A549 treated with CpdA at 1 μM for 4 hours (cell line): ENCODE measurements around the gene PLPP3. TPM values are rescaled to one million over a fixed set of nuclear protein-coding genes. Genes with fewer than 3 reads are reported as not detected.

ENCODE experiments used
- total RNA-seq: library from RNA; stranded (reverse); fragments of 200-300 nt; extraction: Qiagen RNA extraction; gene quantifications from 5 replicates; pipeline ENCODE4 v1.2.3, GENCODE V29; 2022; ENCODE audit warnings: low read depth

Gene PLPP3
- 26.6 to 34.8 TPM (median 30.1 TPM) in 5 replicates for total RNA-seq

GRCh38 chr1:56578963-56579875 is at the start of gene PLPP3:
PLPP3 (minus strand) TSS chr1:56579563; CDS start chr1:56579016, 547 bp downstream.

Other genes with a start within 250 kb of the PLPP3 start
- gene PRKAA2, start 65.8 kb upstream of the PLPP3 start, total RNA-seq, result 2.3 to 2.9 TPM (median 2.6 TPM) in 5 replicates
- not detected in 5 replicates for gene FYB2, start 239.8 kb upstream of the PLPP3 start, total RNA-seq